Kidney (tissue), 14 donors: ENCODE results near the gene MAML2. TPM values are rescaled to one million over a fixed set of nuclear protein-coding genes. Genes with fewer than 3 reads are reported as not detected.

Source experiments
- DNase-seq, 5 donors: peaks; one replicate each; pipeline ENCODE4 v3.0.0-alpha.2; 2013 to 2020
- FAIRE-seq: peaks from 2 replicates; lab custom pipeline; 2012; peaks lifted over from hg19 to GRCh38; lab: Jason Lieb, UNC
- H3K27ac ChIP-seq, 2 donors: one replicate each; pipeline ENCODE4 v1.7.0; 2013; ENCODE audit warnings: low read depth in 2 of 2, low read length in 2 of 2, inconsistent platforms in 1 of 2
- H3K27me3 ChIP-seq: one replicate; pipeline ENCODE4 v1.7.1; 2013; ENCODE audit warnings: low read length, inconsistent platforms; ENCODE audit not compliant: control insufficient read depth, insufficient read depth
- H3K36me3 ChIP-seq, 3 donors: one replicate each; pipeline versions ENCODE4 v1.7.0 to v1.7.1; 2013; ENCODE audit warnings: low read length in 3 of 3, control low read depth in 1 of 3, inconsistent platforms in 1 of 3; ENCODE audit not compliant: insufficient read depth in 3 of 3, control insufficient read depth in 2 of 3
- H3K4me1 ChIP-seq, 3 donors: one replicate each; pipeline versions ENCODE4 v1.7.0 to v1.7.1; 2013; ENCODE audit warnings: low read length in 3 of 3, inconsistent platforms in 1 of 3, low read depth in 1 of 3; ENCODE audit not compliant: control insufficient read depth in 2 of 3, insufficient read depth in 2 of 3
- H3K4me3 ChIP-seq, 3 donors: one replicate each; pipeline versions ENCODE4 v1.7.0 to v1.8.1; 2013; ENCODE audit warnings: low read length in 3 of 3, control low read depth in 1 of 3, inconsistent platforms in 1 of 3
- H3K9ac ChIP-seq, 3 donors: one replicate each; pipeline versions ENCODE4 v1.7.0 to v1.7.1; 2013; ENCODE audit warnings: low read length in 3 of 3, control low read depth in 1 of 3, inconsistent platforms in 1 of 3
- H3K9me3 ChIP-seq, 3 donors: one replicate each; pipeline versions ENCODE4 v1.7.0 to v1.7.1; 2013; ENCODE audit warnings: low read length in 3 of 3, control low read depth in 1 of 3, inconsistent platforms in 1 of 3; ENCODE audit not compliant: control insufficient read depth in 2 of 3, insufficient read depth in 1 of 3
- CTCF ChIP-seq: IDR thresholded peaks from 3 replicates; pipeline ENCODE4 v1.5.1; 2012; ENCODE audit warnings: mild to moderate bottlenecking, moderate library complexity, borderline replicate concordance; ENCODE audit not compliant: insufficient read depth; ENCODE audit errors: extremely low read depth
- intact Hi-C: fragments of 100-400 bp; cut with DNase I; formaldehyde crosslinking; loops from one replicate; pipeline ENCODE4 v1.11.1; 2022
- polyA plus RNA-seq: library from polyadenylated mRNA; stranded (reverse); fragments of 350-450 nt; fragmentation: Illumina TruSeq; extraction: RNeasy Lipid Tissue Mini Kit (QIAGEN cat#74804); gene quantifications from one replicate; pipeline ENCODE4 v1.2.3, GENCODE V29; 2014; ENCODE audit warnings: low read depth, low replicate concordance; ENCODE audit not compliant: insufficient read depth
- total RNA-seq: library from RNA; stranded (reverse); fragmentation: NEBNext Ultra II Directional; extraction: Animal tissue kit (Norgen Biotek cat#: 25700); gene quantifications from one replicate; pipeline ENCODE4 v1.2.1, GENCODE V29; 2021
- donor health status: control.
- donor health status: control.
- donor health status: control.
- donor health status: control.
- donor health status: control.
- donor health status: DM: yes; HTN: yes; CAD: no.
- donor health status: Normal renal cell carcinoma (clear cell type).

The MAML2 gene
- total and polyA plus RNA-seq, 2 donors from 2014 or later = 4.9 to 32.3 TPM

- FAIRE-seq (no peak), DNase-seq (peak in 1 of 5 donors; percentile 64)
- H3K27ac ChIP-seq = no peak overlapping the region
- intact Hi-C loops = no loop called here
- no peak overlapping the region for H3K4me3 ChIP-seq
- peaks cover 8 to 18% (median 18%) of the 10 kb centered on the region in 3 donors for H3K4me1 ChIP-seq
- H3K27me3 ChIP-seq = no peaks in the 10 kb centered on the region
- TF ChIP-seq CTCF = no peak
- H3K36me3 ChIP-seq = peaks cover 0 to 3% (median 0%) of the 10 kb centered on the region in 3 donors
- H3K9ac ChIP-seq = no peak overlapping the region
- H3K9me3 ChIP-seq = no peaks in the 10 kb centered on the region
Measured at GRCh38 chr11:96321091-96321490, 21.9 kb downstream of the MAML2 start.

GRCh38 chr11:96319898-96320656 lies 22.9 kb downstream of the MAML2 start:
- H3K4me3 ChIP-seq = no peak overlapping the region
- FAIRE-seq (no peak), DNase-seq (no peak)
- H3K36me3 ChIP-seq = peaks cover 0 to 3% (median 0%) of the 10 kb centered on the region in 3 donors
- no peaks in the 10 kb centered on the region for H3K9me3 ChIP-seq
- intact Hi-C loops = no loop called here
- H3K9ac ChIP-seq = no peak overlapping the region
- no peak overlapping the region for H3K27ac ChIP-seq
- H3K27me3 ChIP-seq = no peaks in the 10 kb centered on the region
- peaks cover 4 to 25% (median 18%) of the 10 kb centered on the region in 3 donors for H3K4me1 ChIP-seq
- TF ChIP-seq CTCF = no peak

- intact Hi-C loops = no loop called here
- H3K36me3 ChIP-seq = peaks cover 0 to 3% (median 0%) of the 10 kb centered on the region in 3 donors
- H3K27ac ChIP-seq = no peak overlapping the region
- DNase-seq (no peak), FAIRE-seq (no peak)
- H3K4me1 ChIP-seq = peaks cover 4 to 28% (median 25%) of the 10 kb centered on the region in 3 donors
- H3K4me3 ChIP-seq = no peak overlapping the region
- TF ChIP-seq CTCF = no peak
- H3K9ac ChIP-seq = no peak overlapping the region
- H3K27me3 ChIP-seq = no peaks in the 10 kb centered on the region
- H3K9me3 ChIP-seq = no peaks in the 10 kb centered on the region
Measured at GRCh38 chr11:96318850-96319249, 24.1 kb downstream of the MAML2 start.
